H9 (cell line): ENCODE measurements around the gene TPT1. TPM values are rescaled to one million over a fixed set of nuclear protein-coding genes. Genes with fewer than 3 reads are reported as not detected.

ENCODE experiments used
- DNase-seq: peaks from one replicate; pipeline ENCODE4 v3.0.0-alpha.2; 2017
- H2AFZ ChIP-seq: one replicate; pipeline ENCODE4 v1.6.1; 2013; ENCODE audit warnings: mild to moderate bottlenecking, low read length, control low read depth, moderate library complexity
- H2AK5ac ChIP-seq: 2 replicates; pipeline ENCODE4 v1.6.1; 2013; ENCODE audit warnings: low read length, control low read depth, mixed read lengths; ENCODE audit not compliant: insufficient read length
- H2BK120ac ChIP-seq: one replicate; pipeline ENCODE4 v1.6.1; 2013; ENCODE audit warnings: low read depth, mild to moderate bottlenecking, low read length, control low read depth, inconsistent platforms; ENCODE audit not compliant: poor library complexity, severe bottlenecking
- H2BK12ac ChIP-seq: 2 replicates; pipeline ENCODE4 v1.6.1; 2013; ENCODE audit warnings: low read length, control low read depth, mixed read lengths, low read depth; ENCODE audit not compliant: insufficient read length
- H2BK15ac ChIP-seq: 2 replicates; pipeline ENCODE4 v1.6.1; 2013; ENCODE audit warnings: low read depth, low read length, control low read depth
- H2BK20ac ChIP-seq: one replicate; pipeline ENCODE4 v1.6.1; 2013; ENCODE audit warnings: low read depth, mild to moderate bottlenecking, low read length, control low read depth, inconsistent platforms; ENCODE audit not compliant: poor library complexity, severe bottlenecking
- H2BK5ac ChIP-seq: 2 replicates; pipeline ENCODE4 v1.6.1; 2013; ENCODE audit warnings: low read length, control low read depth, mixed read lengths; ENCODE audit not compliant: insufficient read length
- H3K14ac ChIP-seq: 2 replicates; pipeline ENCODE4 v1.6.1; 2013; ENCODE audit warnings: low read length, control low read depth; ENCODE audit not compliant: insufficient read depth
- H3K18ac ChIP-seq: 2 replicates; pipeline ENCODE4 v1.6.1; 2013; ENCODE audit warnings: low read depth, mild to moderate bottlenecking, mixed read lengths, low read length, control low read depth; ENCODE audit not compliant: insufficient read length
- H3K23ac ChIP-seq: 2 replicates; pipeline ENCODE4 v1.6.1; 2013; ENCODE audit warnings: low read length, control low read depth, mixed read lengths, low read depth; ENCODE audit not compliant: insufficient read length
- H3K23me2 ChIP-seq: 2 replicates; pipeline ENCODE4 v1.6.1; 2013; ENCODE audit warnings: low read depth, mild to moderate bottlenecking, mixed read lengths, low read length, control low read depth; ENCODE audit not compliant: insufficient read length, poor library complexity, severe bottlenecking
- H3K27ac ChIP-seq: 2 replicates; pipeline ENCODE4 v1.5.1; 2013; ENCODE audit warnings: low read length, control low read depth, mixed read lengths, low read depth; ENCODE audit not compliant: insufficient read length
- H3K27me3 ChIP-seq: 2 replicates; pipeline ENCODE4 v1.6.1; 2013; ENCODE audit warnings: low read length, control low read depth, inconsistent platforms; ENCODE audit not compliant: insufficient read depth
- H3K4ac ChIP-seq: 2 replicates; pipeline ENCODE4 v1.6.1; 2013; ENCODE audit warnings: low read depth, mild to moderate bottlenecking, control low read depth, inconsistent platforms, low read length, moderate library complexity
- H3K4me1 ChIP-seq: 2 replicates; pipeline ENCODE4 v1.6.1; 2013; ENCODE audit warnings: low read length, control low read depth, inconsistent platforms; ENCODE audit not compliant: insufficient read depth
- H3K4me2 ChIP-seq: 2 replicates; pipeline ENCODE4 v1.6.1; 2013; ENCODE audit warnings: low read length, control low read depth, mixed read lengths; ENCODE audit not compliant: insufficient read length, insufficient read depth
- H3K56ac ChIP-seq: 2 replicates; pipeline ENCODE4 v1.6.1; 2013; ENCODE audit warnings: low read depth, mild to moderate bottlenecking, mixed read lengths, low read length, control low read depth; ENCODE audit not compliant: insufficient read length
- H3K79me1 ChIP-seq: 2 replicates; pipeline ENCODE4 v1.6.1; 2013; ENCODE audit warnings: low read depth, mild to moderate bottlenecking, moderate library complexity, low read length, control low read depth, inconsistent platforms; ENCODE audit not compliant: insufficient read depth, poor library complexity, severe bottlenecking
- H3K79me2 ChIP-seq: 2 replicates; pipeline ENCODE4 v1.6.1; 2013; ENCODE audit warnings: low read length, control low read depth, inconsistent platforms; ENCODE audit not compliant: insufficient read depth
- H3K9ac ChIP-seq: 2 replicates; pipeline ENCODE4 v1.6.1; 2013; ENCODE audit warnings: low read length, control low read depth, mixed read lengths; ENCODE audit not compliant: insufficient read length; ENCODE audit errors: extremely low read depth
- H3K9me3 ChIP-seq: one replicate; pipeline ENCODE4 v1.6.1; 2013; ENCODE audit warnings: low read depth, low read length, inconsistent platforms; ENCODE audit not compliant: control insufficient read depth
- H3T11ph ChIP-seq: one replicate; pipeline ENCODE4 v1.6.1; 2013; ENCODE audit warnings: mild to moderate bottlenecking, low read length, control low read depth, inconsistent platforms
- H4K20me1 ChIP-seq: one replicate; pipeline ENCODE4 v1.6.1; 2013; ENCODE audit not compliant: control insufficient read depth, insufficient read length, insufficient read depth
- H4K5ac ChIP-seq: 2 replicates; pipeline ENCODE4 v1.6.1; 2013; ENCODE audit warnings: low read depth, mild to moderate bottlenecking, mixed read lengths, low read length, control low read depth; ENCODE audit not compliant: insufficient read length
- H4K8ac ChIP-seq: replicated peaks from 2 replicates; pipeline ENCODE4 v1.6.1; 2013; ENCODE audit warnings: low read length, control low read depth, mixed read lengths, low read depth; ENCODE audit not compliant: insufficient read length
- H4K91ac ChIP-seq: 2 replicates; pipeline ENCODE4 v1.6.1; 2013; ENCODE audit warnings: low read depth, mild to moderate bottlenecking, moderate library complexity, mixed read lengths, low read length, control low read depth; ENCODE audit not compliant: insufficient read length
- H3K27ac Mint-ChIP-seq, 3 experiments: 2 replicates in 2 of 3; 3 replicates in 1 of 3; pipeline ENCODE4 v1.8.0; 2020 to 2021; ENCODE audit warnings: mixed read lengths in 3 of 3, mild to moderate bottlenecking in 1 of 3, moderate library complexity in 1 of 3
- H3K27me3 Mint-ChIP-seq: 2 replicates; pipeline ENCODE4 v1.8.0; 2021; ENCODE audit warnings: low read depth, mild to moderate bottlenecking, moderate library complexity, mixed read lengths
- H3K36me3 Mint-ChIP-seq, 3 experiments: 2 replicates in 2 of 3; 3 replicates in 1 of 3; pipeline ENCODE4 v1.8.0; 2020 to 2021; ENCODE audit warnings: low read depth in 3 of 3, mixed read lengths in 3 of 3; ENCODE audit not compliant: insufficient read depth in 1 of 3
- H3K4me1 Mint-ChIP-seq, 2 experiments: 2 replicates each; pipeline ENCODE4 v1.8.0; 2020; ENCODE audit warnings: mixed read lengths in 2 of 2
- H3K4me3 Mint-ChIP-seq, 2 experiments: 2 replicates in 1 of 2; 3 replicates in 1 of 2; pipeline ENCODE4 v1.8.0; 2020 to 2021; ENCODE audit warnings: mild to moderate bottlenecking in 2 of 2, mixed read lengths in 2 of 2, moderate library complexity in 1 of 2
- H3K9me3 Mint-ChIP-seq, 2 experiments: 2 replicates in 1 of 2; 3 replicates in 1 of 2; pipeline ENCODE4 v1.8.0; 2020; ENCODE audit warnings: mild to moderate bottlenecking in 2 of 2, mixed read lengths in 2 of 2, moderate library complexity in 1 of 2
- WGBS: extraction: QIAGEN DNeasy Blood & Tissue Kit; methylation state at CpG from one replicate; pipeline ENCODE4 v1.1.7; 2013; ENCODE audit warnings: missing lambda C conversion rate, low lambda C conversion rate, mixed read lengths; ENCODE audit not compliant: insufficient read length; ENCODE audit errors: extremely low coverage; 5-methylcytosine and 5-hydroxymethylcytosine counted together
- total RNA-seq: library from RNA; stranded (reverse); gene quantifications from 2 replicates; pipeline ENCODE4 v1.2.1, GENCODE V29; 2021
- TF ChIP-seq, protein P1 (sequence below): fragments of 200-600 bp; sonication (generic); conservative IDR thresholded peaks from 3 replicates; pipeline ENCODE4 v1.8.0; 2021; ENCODE audit warnings: antibody characterized with exemption, mild to moderate bottlenecking

The TPT1 gene
- total RNA-seq, 1 experiment from 2014 or later, result 2,205 TPM

DNA sequence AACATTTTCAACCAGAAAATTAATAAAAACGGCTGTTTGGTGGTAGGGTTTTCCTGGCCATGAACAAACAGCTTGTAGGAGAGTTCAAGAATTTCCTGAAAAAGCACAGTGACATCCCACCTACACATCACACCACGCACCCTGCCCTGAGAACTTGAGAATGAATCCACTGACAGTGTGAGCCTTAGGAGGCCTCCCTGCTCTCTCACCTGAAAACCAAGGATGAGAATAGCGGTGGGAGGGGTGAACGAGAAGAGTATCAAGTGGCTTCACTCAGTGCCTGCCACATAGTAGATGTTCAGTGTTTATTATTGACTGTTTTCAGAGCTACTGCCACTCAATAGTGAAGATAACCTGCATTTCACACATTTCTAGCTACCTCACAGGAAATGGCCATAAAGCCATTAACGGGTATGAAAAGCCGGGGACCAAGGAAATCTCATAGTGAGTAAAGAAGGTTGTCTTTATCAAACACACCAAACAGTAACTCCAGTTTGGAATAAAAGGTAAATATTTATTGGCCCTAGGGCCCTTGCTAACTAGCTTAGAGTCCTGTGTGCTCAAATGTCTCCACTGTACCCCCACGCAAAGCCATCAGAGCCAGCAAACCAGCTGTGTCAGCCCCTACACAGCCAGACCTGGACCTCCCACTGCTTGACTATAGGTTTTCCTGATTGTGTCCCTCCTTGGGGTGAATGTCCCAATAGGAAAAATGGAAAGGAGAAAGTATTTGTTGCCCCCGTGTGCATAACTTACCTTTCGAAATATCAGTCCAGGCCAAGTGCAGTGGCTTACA, 40.6 kb downstream of the TPT1 start:
- Histone ChIP-seq H2BK12ac (no peak overlapping the region), H3K79me1 (no peaks in the 10 kb centered on the region), H3K9me3 (no peaks in the 10 kb centered on the region), H2AK5ac (no peak overlapping the region), H3K27me3 (no peaks in the 10 kb centered on the region), H3K4me2 (no peak overlapping the region), H3K79me2 (no peaks in the 10 kb centered on the region), H4K8ac (no peak overlapping the region), H3K14ac (no peak overlapping the region), H3K23me2 (no peaks in the 10 kb centered on the region), H4K5ac (no peak overlapping the region), H2AFZ (no peak overlapping the region), H3K56ac (no peak overlapping the region), H3K18ac (no peak overlapping the region), H4K20me1 (no peaks in the 10 kb centered on the region), H3K4ac (no peak overlapping the region), H3K23ac (no peak overlapping the region), H3K27ac (no peak overlapping the region), H2BK20ac (no peak overlapping the region), H3K9ac (no peak overlapping the region), H2BK15ac (no peak overlapping the region), H3T11ph (no peak overlapping the region), H2BK120ac (no peak overlapping the region), H2BK5ac (no peak overlapping the region), H4K91ac (no peak overlapping the region), H3K4me1 (peaks cover 5% of the 10 kb centered on the region; the same call in 1 of the 2 replicates)
- Mint-ChIP-seq H3K36me3 (no peaks in the 10 kb centered on the region), H3K27me3 (no peaks in the 10 kb centered on the region; the same call in 1 of the 2 replicates), H3K27ac (no peak overlapping the region; a peak in 2 of 7 replicates), H3K9me3 (no peaks in the 10 kb centered on the region), H3K4me3 (no peak overlapping the region), H3K4me1 (peaks cover 11 to 28% of the 10 kb centered on the region in 2 experiments)
- no CpG with 5 or more reads among the region's 9 CpGs for WGBS
- TF ChIP-seq, protein P1, sequence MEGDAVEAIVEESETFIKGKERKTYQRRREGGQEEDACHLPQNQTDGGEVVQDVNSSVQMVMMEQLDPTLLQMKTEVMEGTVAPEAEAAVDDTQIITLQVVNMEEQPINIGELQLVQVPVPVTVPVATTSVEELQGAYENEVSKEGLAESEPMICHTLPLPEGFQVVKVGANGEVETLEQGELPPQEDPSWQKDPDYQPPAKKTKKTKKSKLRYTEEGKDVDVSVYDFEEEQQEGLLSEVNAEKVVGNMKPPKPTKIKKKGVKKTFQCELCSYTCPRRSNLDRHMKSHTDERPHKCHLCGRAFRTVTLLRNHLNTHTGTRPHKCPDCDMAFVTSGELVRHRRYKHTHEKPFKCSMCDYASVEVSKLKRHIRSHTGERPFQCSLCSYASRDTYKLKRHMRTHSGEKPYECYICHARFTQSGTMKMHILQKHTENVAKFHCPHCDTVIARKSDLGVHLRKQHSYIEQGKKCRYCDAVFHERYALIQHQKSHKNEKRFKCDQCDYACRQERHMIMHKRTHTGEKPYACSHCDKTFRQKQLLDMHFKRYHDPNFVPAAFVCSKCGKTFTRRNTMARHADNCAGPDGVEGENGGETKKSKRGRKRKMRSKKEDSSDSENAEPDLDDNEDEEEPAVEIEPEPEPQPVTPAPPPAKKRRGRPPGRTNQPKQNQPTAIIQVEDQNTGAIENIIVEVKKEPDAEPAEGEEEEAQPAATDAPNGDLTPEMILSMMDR, result no peak
- no peak for DNase-seq
